SK-N-SH treated with all-trans-retinoic acid at 6 μM for 48 hours (cell line): ENCODE data around the gene KRT1.

Experiments used
- ATAC-seq: fragments of 200-7000 bp; cut with Tn5 transposase; 3 replicates; pipeline ENCODE4 v1.9.1; 2020; ENCODE audit warnings: mild to moderate bottlenecking, moderate library complexity
- BACH2 ChIP-seq: fragments of 250-450 bp; sonication (Bioruptor Pico); IDR thresholded peaks from 2 replicates; pipeline ENCODE4 v1.9.0; 2021; ENCODE audit warnings: mild to moderate bottlenecking, borderline replicate concordance
- CREB5 ChIP-seq: fragments of 250-450 bp; sonication (Bioruptor Pico); IDR thresholded peaks from 2 replicates; pipeline ENCODE4 v1.5.1; 2020; ENCODE audit warnings: low read depth, mild to moderate bottlenecking, moderate library complexity
- CSDC2 ChIP-seq: fragments of 250-450 bp; sonication (Bioruptor Pico); IDR thresholded peaks from 2 replicates; pipeline ENCODE4 v1.5.0; 2020; ENCODE audit warnings: mild to moderate bottlenecking, moderate library complexity
- CSRNP3 ChIP-seq: fragments of 250-450 bp; sonication (Bioruptor Pico); IDR thresholded peaks from 2 replicates; pipeline ENCODE4 v1.5.1; 2021; ENCODE audit warnings: mild to moderate bottlenecking, moderate library complexity
- ESRRG ChIP-seq: fragments of 250-450 bp; sonication (Bioruptor Pico); IDR thresholded peaks from 2 replicates; pipeline ENCODE4 v1.6.1; 2021; ENCODE audit warnings: mild to moderate bottlenecking
- GLIS3 ChIP-seq: fragments of 250-450 bp; sonication (Bioruptor Pico); IDR thresholded peaks from 2 replicates; pipeline ENCODE4 v1.5.0; 2020; ENCODE audit warnings: mild to moderate bottlenecking, moderate library complexity
- ISL1 ChIP-seq: fragments of 250-450 bp; sonication (Bioruptor Pico); IDR thresholded peaks from 2 replicates; pipeline ENCODE4 v2.1.2; 2022; ENCODE audit warnings: mild to moderate bottlenecking, moderate library complexity
- OSR1 ChIP-seq: fragments of 250-450 bp; sonication (Bioruptor Pico); IDR thresholded peaks from 2 replicates; pipeline ENCODE4 v1.8.0; 2022; ENCODE audit warnings: moderate library complexity, mild to moderate bottlenecking, inconsistent platforms
- POU6F1 ChIP-seq: fragments of 250-450 bp; sonication (Bioruptor Pico); IDR thresholded peaks from 2 replicates; pipeline ENCODE4 v1.8.0; 2021; ENCODE audit warnings: low read depth, mild to moderate bottlenecking, moderate library complexity, borderline replicate concordance
- PPARA ChIP-seq: fragments of 250-450 bp; sonication (Bioruptor Pico); IDR thresholded peaks from 2 replicates; pipeline ENCODE4 v1.5.0; 2020; ENCODE audit warnings: mild to moderate bottlenecking, borderline replicate concordance
- RARB ChIP-seq: fragments of 250-450 bp; sonication (Bioruptor Pico); IDR thresholded peaks from 2 replicates; pipeline ENCODE4 v1.8.0; 2021; ENCODE audit warnings: mild to moderate bottlenecking, moderate library complexity
- SNAI2 ChIP-seq: fragments of 250-450 bp; sonication (Bioruptor Pico); IDR thresholded peaks from 2 replicates; pipeline ENCODE4 v1.5.0; 2020; ENCODE audit warnings: mild to moderate bottlenecking, moderate library complexity
- TCF4 ChIP-seq: fragments of 250-450 bp; sonication (Bioruptor Pico); IDR thresholded peaks from 2 replicates; pipeline ENCODE4 v1.8.0; 2021; ENCODE audit warnings: mild to moderate bottlenecking, moderate library complexity, borderline replicate concordance
- TOX ChIP-seq: fragments of 250-450 bp; sonication (Bioruptor Pico); IDR thresholded peaks from 2 replicates; pipeline ENCODE4 v1.8.0; 2021; ENCODE audit warnings: mild to moderate bottlenecking, moderate library complexity, borderline replicate concordance
- ZC3H10 ChIP-seq: fragments of 250-450 bp; sonication (Bioruptor Pico); IDR thresholded peaks from 2 replicates; pipeline ENCODE4 v1.5.1; 2021; ENCODE audit warnings: mild to moderate bottlenecking, moderate library complexity
- ZFP3 ChIP-seq: fragments of 250-450 bp; sonication (Bioruptor Pico); IDR thresholded peaks from 2 replicates; pipeline ENCODE4 v1.5.0; 2020; ENCODE audit warnings: mild to moderate bottlenecking, moderate library complexity
- ZFP30 ChIP-seq: fragments of 450-650 bp; formaldehyde crosslinking; IDR thresholded peaks from 2 replicates; pipeline ENCODE4 v1.5.0; 2022; ENCODE audit warnings: mild to moderate bottlenecking, moderate library complexity
- ZNF565 ChIP-seq: fragments of 450-650 bp; formaldehyde crosslinking; conservative IDR thresholded peaks from 2 replicates; pipeline ENCODE4 v1.5.0; 2020; ENCODE audit warnings: low read depth, mild to moderate bottlenecking, moderate library complexity
- ZNF70 ChIP-seq: fragments of 450-650 bp; formaldehyde crosslinking; IDR thresholded peaks from 2 replicates; pipeline ENCODE4 v1.5.0; 2020; ENCODE audit warnings: mild to moderate bottlenecking, moderate library complexity
- ZNF8 ChIP-seq: fragments of 450-650 bp; formaldehyde crosslinking; IDR thresholded peaks from 2 replicates; pipeline ENCODE4 v1.5.0; 2020; ENCODE audit warnings: mild to moderate bottlenecking, moderate library complexity
- TF ChIP-seq, protein P1 (sequence below): fragments of 250-450 bp; sonication (Bioruptor Pico); IDR thresholded peaks from 2 replicates; pipeline ENCODE4 v1.5.0; 2020; ENCODE audit warnings: mild to moderate bottlenecking, moderate library complexity
- TF ChIP-seq, protein P2 (sequence below): fragments of 250-450 bp; sonication (Bioruptor Pico); IDR thresholded peaks from 2 replicates; pipeline ENCODE4 v1.8.0; 2020; ENCODE audit warnings: mild to moderate bottlenecking, moderate library complexity, borderline replicate concordance

The KRT1 gene

GRCh38 chr12:52636189-52636588, 44.0 kb downstream of the KRT1 start:
- TF ChIP-seq ZC3H10 (CRISPR knock-in tag) (no peak), ISL1 (CRISPR knock-in tag) (no peak), GLIS3 (CRISPR knock-in tag) (no peak), ZFP3 (CRISPR knock-in tag) (no peak), RARB (CRISPR knock-in tag) (no peak), TCF4 (CRISPR knock-in tag) (no peak), TOX (CRISPR knock-in tag) (no peak), ZFP30 (CRISPR knock-in tag) (no peak), ESRRG (no peak), CSRNP3 (no peak), BACH2 (no peak), PPARA (no peak), SNAI2 (no peak), ZNF8 (CRISPR knock-in tag) (no peak), OSR1 (CRISPR knock-in tag) (no peak), ZNF565 (no peak), POU6F1 (CRISPR knock-in tag) (no peak), ZNF70 (CRISPR knock-in tag) (no peak)
- TF ChIP-seq, protein P1, sequence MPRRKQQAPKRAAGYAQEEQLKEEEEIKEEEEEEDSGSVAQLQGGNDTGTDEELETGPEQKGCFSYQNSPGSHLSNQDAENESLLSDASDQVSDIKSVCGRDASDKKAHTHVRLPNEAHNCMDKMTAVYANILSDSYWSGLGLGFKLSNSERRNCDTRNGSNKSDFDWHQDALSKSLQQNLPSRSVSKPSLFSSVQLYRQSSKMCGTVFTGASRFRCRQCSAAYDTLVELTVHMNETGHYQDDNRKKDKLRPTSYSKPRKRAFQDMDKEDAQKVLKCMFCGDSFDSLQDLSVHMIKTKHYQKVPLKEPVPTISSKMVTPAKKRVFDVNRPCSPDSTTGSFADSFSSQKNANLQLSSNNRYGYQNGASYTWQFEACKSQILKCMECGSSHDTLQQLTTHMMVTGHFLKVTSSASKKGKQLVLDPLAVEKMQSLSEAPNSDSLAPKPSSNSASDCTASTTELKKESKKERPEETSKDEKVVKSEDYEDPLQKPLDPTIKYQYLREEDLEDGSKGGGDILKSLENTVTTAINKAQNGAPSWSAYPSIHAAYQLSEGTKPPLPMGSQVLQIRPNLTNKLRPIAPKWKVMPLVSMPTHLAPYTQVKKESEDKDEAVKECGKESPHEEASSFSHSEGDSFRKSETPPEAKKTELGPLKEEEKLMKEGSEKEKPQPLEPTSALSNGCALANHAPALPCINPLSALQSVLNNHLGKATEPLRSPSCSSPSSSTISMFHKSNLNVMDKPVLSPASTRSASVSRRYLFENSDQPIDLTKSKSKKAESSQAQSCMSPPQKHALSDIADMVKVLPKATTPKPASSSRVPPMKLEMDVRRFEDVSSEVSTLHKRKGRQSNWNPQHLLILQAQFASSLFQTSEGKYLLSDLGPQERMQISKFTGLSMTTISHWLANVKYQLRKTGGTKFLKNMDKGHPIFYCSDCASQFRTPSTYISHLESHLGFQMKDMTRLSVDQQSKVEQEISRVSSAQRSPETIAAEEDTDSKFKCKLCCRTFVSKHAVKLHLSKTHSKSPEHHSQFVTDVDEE (CRISPR knock-in tag), result no peak
- ATAC-seq, result no peak

DNA sequence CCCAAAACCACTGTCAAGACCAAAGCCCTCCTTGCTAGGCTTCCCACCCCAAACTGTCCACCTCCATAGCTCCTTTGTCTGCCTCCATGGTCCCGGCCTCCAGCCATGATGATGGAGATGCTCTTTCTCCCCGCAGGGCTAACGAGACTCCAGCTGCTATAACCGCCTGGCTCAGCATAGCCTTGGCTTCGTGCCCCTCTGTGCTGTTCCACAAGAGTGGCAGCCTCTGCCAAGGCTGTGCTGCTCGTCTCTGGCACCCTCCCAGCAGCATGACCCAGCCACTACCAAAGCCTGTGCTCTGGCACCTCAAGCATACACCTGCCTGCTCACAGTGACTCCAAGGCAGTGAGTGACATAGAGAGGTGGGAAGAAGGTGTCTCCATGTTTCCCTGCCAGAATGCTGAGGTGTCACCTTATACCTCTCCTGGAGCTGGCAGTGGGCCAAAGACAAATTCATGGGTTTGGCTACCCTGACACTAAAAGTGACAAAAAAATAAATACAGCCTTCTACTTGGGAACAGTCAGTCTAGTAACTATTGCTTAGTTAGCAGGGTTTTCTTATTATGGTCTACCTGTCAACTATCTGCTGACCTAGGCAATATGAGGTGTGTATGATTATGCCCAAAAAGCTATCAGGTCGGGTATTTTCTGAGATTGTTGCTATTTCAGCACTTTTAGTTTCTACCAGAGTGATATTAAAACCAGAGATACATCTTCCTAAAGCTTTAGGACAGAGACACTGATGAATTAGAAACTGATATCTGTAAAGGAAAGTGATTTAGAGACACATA, 45.7 kb downstream of the KRT1 start:
- TF ChIP-seq TCF4 (CRISPR knock-in tag), result no peak
- no peak for TF ChIP-seq ESRRG
- no peak for TF ChIP-seq TOX (CRISPR knock-in tag)
- no peak for TF ChIP-seq BACH2
- TF ChIP-seq ZFP3 (CRISPR knock-in tag), result no peak
- TF ChIP-seq CREB5 (CRISPR knock-in tag), result no peak
- no peak for TF ChIP-seq CSDC2 (CRISPR knock-in tag)
- TF ChIP-seq, protein P2, sequence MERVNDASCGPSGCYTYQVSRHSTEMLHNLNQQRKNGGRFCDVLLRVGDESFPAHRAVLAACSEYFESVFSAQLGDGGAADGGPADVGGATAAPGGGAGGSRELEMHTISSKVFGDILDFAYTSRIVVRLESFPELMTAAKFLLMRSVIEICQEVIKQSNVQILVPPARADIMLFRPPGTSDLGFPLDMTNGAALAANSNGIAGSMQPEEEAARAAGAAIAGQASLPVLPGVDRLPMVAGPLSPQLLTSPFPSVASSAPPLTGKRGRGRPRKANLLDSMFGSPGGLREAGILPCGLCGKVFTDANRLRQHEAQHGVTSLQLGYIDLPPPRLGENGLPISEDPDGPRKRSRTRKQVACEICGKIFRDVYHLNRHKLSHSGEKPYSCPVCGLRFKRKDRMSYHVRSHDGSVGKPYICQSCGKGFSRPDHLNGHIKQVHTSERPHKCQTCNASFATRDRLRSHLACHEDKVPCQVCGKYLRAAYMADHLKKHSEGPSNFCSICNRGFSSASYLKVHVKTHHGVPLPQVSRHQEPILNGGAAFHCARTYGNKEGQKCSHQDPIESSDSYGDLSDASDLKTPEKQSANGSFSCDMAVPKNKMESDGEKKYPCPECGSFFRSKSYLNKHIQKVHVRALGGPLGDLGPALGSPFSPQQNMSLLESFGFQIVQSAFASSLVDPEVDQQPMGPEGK, result no peak
- TF ChIP-seq ZNF70 (CRISPR knock-in tag), result no peak
- TF ChIP-seq ZNF565, result no peak
- TF ChIP-seq POU6F1 (CRISPR knock-in tag), result no peak
- TF ChIP-seq ISL1 (CRISPR knock-in tag), result no peak
- no peak for TF ChIP-seq SNAI2
- no peak for TF ChIP-seq OSR1 (CRISPR knock-in tag)
- no peak for TF ChIP-seq ZC3H10 (CRISPR knock-in tag)
- TF ChIP-seq PPARA, result no peak
- TF ChIP-seq, protein P1 (CRISPR knock-in tag), result no peak
- no peak for TF ChIP-seq ZNF8 (CRISPR knock-in tag)
- no peak for TF ChIP-seq RARB (CRISPR knock-in tag)
- no peak for TF ChIP-seq CSRNP3
- ATAC-seq, result no peak
